T-helper 2 cell treated with Interferon-gamma antibody and Interleukin-4, amounts not matched to agents 100 ng/mL and 5 ng/mL, for 36 hours (primary cell): ENCODE measurements around the gene GAL3ST3. TPM values are rescaled to one million over a fixed set of nuclear protein-coding genes. Genes with fewer than 3 reads are reported as not detected.

Experiments used
- total RNA-seq: library from RNA; stranded (reverse); gene quantifications from 2 replicates; pipeline ENCODE4 v1.2.3, GENCODE V29; 2022

GAL3ST3 gene
- total RNA-seq, 1 donor from 2014 or later, result not detected

Other genes starting within 250 kb of the GAL3ST3 start
- gene SNX32, start 215.2 kb downstream of the GAL3ST3 start, total RNA-seq, result 1.0 and 1.6 TPM in 2 replicates
- 1,805 and 1,835 TPM in 2 replicates for gene CFL1, start 191.0 kb downstream of the GAL3ST3 start, total RNA-seq
- 94.0 and 101 TPM in 2 replicates for gene MUS81, start 188.7 kb downstream of the GAL3ST3 start, total RNA-seq
- 5.4 and 7.2 TPM in 2 replicates for gene EFEMP2, start 176.4 kb downstream of the GAL3ST3 start, total RNA-seq
- 26.4 and 29.3 TPM in 2 replicates for gene CTSW, start 169.3 kb downstream of the GAL3ST3 start, total RNA-seq
- 82.9 and 84.7 TPM in 2 replicates for gene FIBP, start 160.7 kb downstream of the GAL3ST3 start, total RNA-seq
- gene CCDC85B, start 158.5 kb downstream of the GAL3ST3 start, total RNA-seq, result 45.2 and 47.0 TPM in 2 replicates
- gene FOSL1, start 148.8 kb downstream of the GAL3ST3 start, total RNA-seq, result 3.7 and 4.5 TPM in 2 replicates
- 21.9 and 24.2 TPM in 2 replicates for gene C11orf68, start 130.1 kb downstream of the GAL3ST3 start, total RNA-seq
- gene DRAP1, start 129.7 kb downstream of the GAL3ST3 start, total RNA-seq, result 131 and 132 TPM in 2 replicates
- not detected in 2 replicates for gene TSGA10IP, start 103.7 kb downstream of the GAL3ST3 start, total RNA-seq
- gene SART1, start 87.4 kb downstream of the GAL3ST3 start, total RNA-seq, result 88.8 and 96.5 TPM in 2 replicates
- 50.7 and 57.1 TPM in 2 replicates for gene EIF1AD, start 47.0 kb downstream of the GAL3ST3 start, total RNA-seq
- 258 and 269 TPM in 2 replicates for gene BANF1, start 46.7 kb downstream of the GAL3ST3 start, total RNA-seq
- 0.34 TPM in 1 of 2 replicates, not detected in the other for gene CST6, start 37.2 kb downstream of the GAL3ST3 start, total RNA-seq
- gene CATSPER1, start 22.7 kb downstream of the GAL3ST3 start, total RNA-seq, result 0.32 TPM in 1 of 2 replicates, not detected in the other
- 226 and 228 TPM in 2 replicates for gene SF3B2, start 3.2 kb upstream of the GAL3ST3 start, total RNA-seq
- gene PACS1, start 21.1 kb upstream of the GAL3ST3 start, total RNA-seq, result 94.5 and 102 TPM in 2 replicates
- gene KLC2, start 208.5 kb upstream of the GAL3ST3 start, total RNA-seq, result 42.3 and 42.5 TPM in 2 replicates
- gene RAB1B, start 219.5 kb upstream of the GAL3ST3 start, total RNA-seq, result 156 and 159 TPM in 2 replicates
- gene CNIH2, start 229.0 kb upstream of the GAL3ST3 start, total RNA-seq, result 1.5 and 1.6 TPM in 2 replicates
- 45.4 and 53.0 TPM in 2 replicates for gene YIF1A, start 240.0 kb upstream of the GAL3ST3 start, total RNA-seq
- not detected in 2 replicates for gene TMEM151A, start 242.7 kb upstream of the GAL3ST3 start, total RNA-seq